Measurements from ENCODE around the gene CELF5. TPM values are rescaled to one million over a fixed set of nuclear protein-coding genes. Genes with fewer than 3 reads are reported as not detected.

Gene CELF5
- total and polyA plus RNA-seq, 2 donors (not counting 1 experiment from before 2014, with no cell fraction given): 0.15 TPM; not detected in 1

- no peak overlapping the region for H2AFZ ChIP-seq (ENCODE audit: insufficient read depth, low read depth, low read length, poor library complexity, severe bottlenecking)
- ChIA-PET CTCF (interaction anchor here (0.6 to 1.0 kb wide), 2 partner anchors 83 to 469 kb away, joined by 3 read pairs; no protein-coding TSS in a partner anchor), POLR2A (no interaction called here)
- H3K27me3 ChIP-seq (replicated peaks in 1 of 4; ENCODE audit: control extremely low read depth in 1 of 4, control insufficient read depth in 3 of 4, insufficient read depth in 4 of 4, low read length in 3 of 4): peaks cover 0 to 3% (median 0%) of the 10 kb centered on the region in 4 experiments
- peaks cover 4% of the 10 kb centered on the region for H3K27me3 Mint-ChIP-seq
- H3K27ac Mint-ChIP-seq: no peak overlapping the region
- no peaks in the 10 kb centered on the region for H4K20me1 ChIP-seq (ENCODE audit: control insufficient read depth, insufficient read depth, low read length, poor library complexity, severe bottlenecking)
- no peaks in the 10 kb centered on the region for H3K9me3 Mint-ChIP-seq (ENCODE audit: insufficient read depth)
- H3K36me3 ChIP-seq (replicated peaks in 1 of 2; ENCODE audit: control extremely low read depth in 1 of 2, control insufficient read depth in 1 of 2, extremely low read depth in 1 of 2, insufficient read depth in 2 of 2, low read length in 1 of 2): no peaks in the 10 kb centered on the region
- intact Hi-C loops (cut with micrococcal nuclease): no loop called here
- DNase-seq (no peak), ATAC-seq (ENCODE audit: low read depth) (no peak)
- no peak overlapping the region for H3K9ac ChIP-seq (ENCODE audit: low read length)
- no peaks in the 10 kb centered on the region for H3K4me1 ChIP-seq (ENCODE audit: control insufficient read depth in 2 of 2, insufficient read depth in 2 of 2, low read length in 2 of 2)
- no peaks in the 10 kb centered on the region for H3K79me2 ChIP-seq (ENCODE audit: control insufficient read depth, insufficient read depth, low read length)
- no peak overlapping the region for H3K4me3 Mint-ChIP-seq
- H3K4me1 Mint-ChIP-seq: peaks cover 2% of the 10 kb centered on the region
- H3K9me3 ChIP-seq (ENCODE audit: control extremely low read depth in 1 of 3, control insufficient read depth in 2 of 3, insufficient read depth in 1 of 3, low read length in 2 of 3): peaks cover 0 to 5% (median 0%) of the 10 kb centered on the region in 3 donors
- H3K27ac ChIP-seq (ENCODE audit: low read length in 2 of 2): no peak overlapping the region
- H3K4me3 ChIP-seq (ENCODE audit: control extremely low read depth in 1 of 5, extremely low read depth in 1 of 5, insufficient read depth in 1 of 5, low read depth in 2 of 5, low read length in 4 of 5): no peak overlapping the region
- TF ChIP-seq, protein P1, sequence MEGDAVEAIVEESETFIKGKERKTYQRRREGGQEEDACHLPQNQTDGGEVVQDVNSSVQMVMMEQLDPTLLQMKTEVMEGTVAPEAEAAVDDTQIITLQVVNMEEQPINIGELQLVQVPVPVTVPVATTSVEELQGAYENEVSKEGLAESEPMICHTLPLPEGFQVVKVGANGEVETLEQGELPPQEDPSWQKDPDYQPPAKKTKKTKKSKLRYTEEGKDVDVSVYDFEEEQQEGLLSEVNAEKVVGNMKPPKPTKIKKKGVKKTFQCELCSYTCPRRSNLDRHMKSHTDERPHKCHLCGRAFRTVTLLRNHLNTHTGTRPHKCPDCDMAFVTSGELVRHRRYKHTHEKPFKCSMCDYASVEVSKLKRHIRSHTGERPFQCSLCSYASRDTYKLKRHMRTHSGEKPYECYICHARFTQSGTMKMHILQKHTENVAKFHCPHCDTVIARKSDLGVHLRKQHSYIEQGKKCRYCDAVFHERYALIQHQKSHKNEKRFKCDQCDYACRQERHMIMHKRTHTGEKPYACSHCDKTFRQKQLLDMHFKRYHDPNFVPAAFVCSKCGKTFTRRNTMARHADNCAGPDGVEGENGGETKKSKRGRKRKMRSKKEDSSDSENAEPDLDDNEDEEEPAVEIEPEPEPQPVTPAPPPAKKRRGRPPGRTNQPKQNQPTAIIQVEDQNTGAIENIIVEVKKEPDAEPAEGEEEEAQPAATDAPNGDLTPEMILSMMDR (IDR thresholded peaks at IDR 0.05): no peak
- no peak for TF ChIP-seq EZH2 (IDR thresholded peaks at IDR 0.05; ENCODE audit: borderline replicate concordance, insufficient read depth, low read depth, low read length, poor library complexity, severe bottlenecking)
- no peak overlapping the region for H3K4me2 ChIP-seq (replicated peaks; ENCODE audit: low read depth, low read length, poor library complexity, severe bottlenecking)
- WGBS (ENCODE audit: insufficient coverage): 92% methylated on average over 7 of the region's 15 CpGs
These were observed 121.5 kb downstream of the CELF5 start for GRCh38 chr19:3345850-3346460.

Other genes starting within 250 kb of the CELF5 start
- gene TLE6, start 247.1 kb upstream of the CELF5 start, total RNA-seq: 0.61 and 1.5 TPM in 2 replicates
- gene TLE6, start 247.1 kb upstream of the CELF5 start, polyA plus RNA-seq: 3.0 and 6.4 TPM in 2 replicates
- gene TLE2, start 195.4 kb upstream of the CELF5 start, total RNA-seq: 5.3 and 5.7 TPM in 2 replicates
- 3.0 and 7.3 TPM in 2 replicates for gene TLE2, start 195.4 kb upstream of the CELF5 start, polyA plus RNA-seq
- 665 and 697 TPM in 2 replicates for gene TLE5, start 162.2 kb upstream of the CELF5 start, total RNA-seq
- 1,114 and 1,132 TPM in 2 replicates for gene TLE5, start 162.2 kb upstream of the CELF5 start, polyA plus RNA-seq
- 8.2 and 9.3 TPM in 2 replicates for gene GNA11, start 130.3 kb upstream of the CELF5 start, total RNA-seq
- gene GNA11, start 130.3 kb upstream of the CELF5 start, polyA plus RNA-seq: 4.5 TPM in 2 replicates
- 0.37 TPM in 1 of 2 replicates, not detected in the other for gene GNA15, start 88.6 kb upstream of the CELF5 start, total RNA-seq
- gene GNA15, start 88.6 kb upstream of the CELF5 start, polyA plus RNA-seq: 0.52 and 1.4 TPM in 2 replicates
- 129 TPM in 2 replicates for gene S1PR4, start 45.9 kb upstream of the CELF5 start, total RNA-seq
- 43.5 and 84.2 TPM in 2 replicates for gene S1PR4, start 45.9 kb upstream of the CELF5 start, polyA plus RNA-seq
- 53.6 and 55.0 TPM in 2 replicates for gene NCLN, start 38.7 kb upstream of the CELF5 start, total RNA-seq
- 82.0 and 92.1 TPM in 2 replicates for gene NCLN, start 38.7 kb upstream of the CELF5 start, polyA plus RNA-seq
- gene NFIC, start 141.9 kb downstream of the CELF5 start, total RNA-seq: 23.6 and 24.3 TPM in 2 replicates
- 3.5 and 3.8 TPM in 2 replicates for gene NFIC, start 141.9 kb downstream of the CELF5 start, polyA plus RNA-seq

Data from B cell (primary cell).